Medulla oblongata (tissue), 1 donor: ENCODE measurements around the gene AGTRAP.
A peak's percentile ranks its signal among the peaks of the same experiment; 100 is the strongest.

Experiments
- DNase-seq: peaks from one replicate; pipeline ENCODE4 v3.0.0-alpha.2; 2015; ENCODE audit errors: extremely low spot score

Gene AGTRAP

DNA sequence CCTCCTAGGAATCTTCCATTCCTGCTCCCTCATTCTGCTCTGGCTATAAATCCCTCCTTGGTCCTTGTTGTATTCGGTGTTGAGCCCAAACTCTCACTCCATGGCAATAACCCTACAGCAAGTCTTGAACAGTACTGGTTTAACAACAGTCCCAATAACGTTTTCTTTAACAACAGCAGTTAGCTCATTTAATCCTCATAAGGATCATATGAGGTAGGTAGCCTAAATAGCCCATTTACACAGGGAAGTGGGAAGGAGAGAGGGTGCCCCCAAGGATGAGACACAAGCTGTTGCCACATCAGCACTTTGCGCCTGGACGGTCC lies 444 bp upstream of the AGTRAP start:
- no peak for DNase-seq

- peak; percentile 63 for DNase-seq
These were observed 1.1 kb downstream of the AGTRAP start for GRCh38 chr1:11736746-11737639.

- no peak for DNase-seq
These were observed 2.2 kb downstream of the AGTRAP start for GRCh38 chr1:11738096-11738495.

DNA sequence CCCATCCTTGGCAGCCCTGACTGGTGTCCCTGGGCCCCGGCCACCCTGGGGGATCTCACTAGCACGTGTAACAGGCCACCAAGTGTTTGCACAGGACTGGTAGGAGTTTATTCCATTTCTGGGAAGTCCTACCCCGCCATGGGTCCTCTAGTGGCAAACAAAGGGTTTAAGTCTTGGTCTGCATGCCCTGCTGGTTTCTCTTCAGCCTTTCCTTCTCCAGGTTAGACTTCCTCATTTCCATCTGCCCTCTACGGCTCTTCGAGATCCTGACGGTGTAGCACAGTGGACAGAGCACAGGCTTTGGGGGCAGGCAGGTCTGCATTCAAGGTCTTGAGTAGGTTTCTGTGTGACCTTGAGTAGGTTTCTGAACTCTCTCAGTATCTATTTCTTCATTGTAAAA lies 2.8 kb downstream of the AGTRAP start:
- DNase-seq = no peak

GRCh38 chr1:11740258-11741192 lies 4.6 kb downstream of the AGTRAP start:
- no peak for DNase-seq

DNA sequence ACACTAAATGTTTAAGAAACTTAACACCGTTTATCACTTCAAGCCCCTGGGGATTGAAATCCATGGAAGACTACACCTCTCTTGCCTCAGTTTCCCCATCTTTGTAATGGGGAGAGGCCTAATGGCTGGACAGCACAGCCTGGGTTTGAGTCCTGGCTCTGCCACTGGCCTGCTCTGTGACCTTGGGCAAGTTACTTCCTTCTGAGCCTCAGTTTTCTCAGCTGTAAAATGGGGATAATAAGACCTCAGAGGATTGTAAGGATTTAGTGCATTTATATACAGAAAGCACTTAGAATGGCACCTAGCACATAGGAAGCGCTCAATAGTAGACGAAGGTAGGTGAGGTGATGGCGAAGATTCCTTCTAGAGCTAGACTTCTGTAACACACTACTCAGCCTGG lies 5.5 kb downstream of the AGTRAP start:
- DNase-seq = no peak

DNA sequence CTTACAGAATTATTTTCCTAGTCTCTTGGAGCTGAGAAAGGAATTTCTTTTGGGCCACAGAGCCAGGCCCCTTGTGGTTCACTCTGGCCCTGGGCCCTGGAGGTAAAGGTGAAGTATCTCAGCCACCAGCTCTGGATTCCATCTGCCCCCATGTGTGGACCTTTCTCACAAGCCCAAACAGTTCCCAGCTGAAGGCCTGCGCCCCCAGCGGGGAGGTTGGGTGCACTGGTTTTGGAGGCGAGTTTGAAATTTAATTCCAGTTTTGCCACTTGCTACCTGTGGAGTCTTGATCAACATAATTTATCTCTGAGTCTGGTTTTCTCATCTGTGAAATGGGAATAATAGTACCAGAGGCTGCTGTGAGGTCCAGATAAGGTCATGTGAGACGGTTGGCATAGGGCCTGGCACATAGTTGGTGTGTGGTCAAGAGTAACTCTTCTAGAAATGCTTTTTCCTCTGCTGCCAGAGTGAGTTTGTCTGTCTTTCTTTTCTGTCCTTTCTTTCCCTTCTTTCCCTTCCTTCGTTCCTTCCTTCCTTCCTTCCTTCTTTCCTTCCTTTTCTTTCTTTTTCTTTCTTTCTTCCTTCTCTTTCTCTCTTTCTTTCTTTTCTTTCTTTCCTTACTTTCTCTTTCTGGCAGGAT lies 6.1 kb downstream of the AGTRAP start:
- no peak for DNase-seq

DNA sequence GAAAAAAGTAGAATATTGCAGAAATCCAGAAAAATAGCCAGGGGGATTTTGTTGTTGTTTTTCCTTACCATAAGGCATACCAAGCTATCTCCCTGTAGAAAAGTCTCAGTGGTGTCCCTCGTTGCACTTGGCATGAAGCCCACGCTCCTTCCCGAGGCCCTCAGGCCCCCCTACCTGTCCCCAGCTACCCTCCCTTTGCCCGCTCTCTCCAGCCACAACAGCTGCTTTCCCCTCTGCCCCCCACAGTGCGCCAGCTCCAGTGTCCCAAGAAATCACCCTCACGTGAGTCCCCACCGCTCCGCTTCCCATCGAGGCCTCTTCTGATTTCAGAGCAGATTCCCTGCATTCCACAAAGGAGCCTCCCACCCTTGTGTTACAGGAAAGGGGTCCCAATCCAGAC lies 8.4 kb downstream of the AGTRAP start:
- DNase-seq = no peak

DNA sequence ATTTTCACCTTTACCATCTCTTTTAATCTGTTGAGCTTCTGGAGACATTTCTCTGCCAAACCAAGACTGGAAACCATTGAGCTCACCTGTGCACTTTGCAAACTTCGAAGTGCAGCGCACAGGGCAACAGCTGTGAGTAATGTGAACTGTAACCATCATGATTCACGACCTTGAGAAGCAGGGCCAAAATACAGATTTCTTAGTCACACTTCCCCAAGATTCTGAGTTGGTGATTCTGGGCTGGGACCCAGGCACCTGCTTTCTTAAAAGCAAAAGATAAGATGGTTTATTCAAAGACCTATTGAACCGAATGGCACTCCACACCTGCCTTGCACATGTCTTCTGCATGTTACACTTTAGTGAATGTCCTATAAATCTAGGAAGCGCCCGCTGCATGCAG lies 10.2 kb downstream of the AGTRAP start:
- DNase-seq = no peak

- no peak for DNase-seq
These were observed 11.0 kb downstream of the AGTRAP start for GRCh38 chr1:11746795-11747487.

GRCh38 chr1:11748294-11749202 lies 12.6 kb downstream of the AGTRAP start:
- DNase-seq = no peak

- peak; percentile 60 for DNase-seq
These were observed 13.3 kb downstream of the AGTRAP start for GRCh38 chr1:11749203-11749689.

DNA sequence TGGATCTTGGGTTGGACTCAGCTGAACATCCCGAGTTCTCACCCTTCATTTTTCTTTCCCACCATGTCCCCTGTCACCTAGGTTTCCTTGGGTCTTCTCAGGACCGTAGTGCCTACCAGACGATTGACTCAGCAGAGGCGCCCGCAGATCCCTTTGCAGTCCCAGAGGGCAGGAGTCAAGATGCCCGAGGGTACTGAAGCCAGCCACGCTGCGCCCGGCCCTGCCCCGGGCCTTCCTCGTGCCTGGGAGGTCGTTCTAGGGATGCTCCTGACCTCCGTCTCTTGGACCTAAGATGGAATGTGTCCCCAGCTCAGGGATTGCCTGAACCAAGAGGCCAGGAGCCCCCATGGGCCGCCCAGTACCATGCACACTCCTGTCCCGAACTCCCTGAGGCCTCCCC lies 14.1 kb downstream of the AGTRAP start:
- DNase-seq = no peak

GRCh38 chr1:11751087-11751486 lies 15.2 kb downstream of the AGTRAP start:
- DNase-seq = no peak

- DNase-seq = no peak
These were observed 16.6 kb downstream of the AGTRAP start for GRCh38 chr1:11752359-11753088.

DNA sequence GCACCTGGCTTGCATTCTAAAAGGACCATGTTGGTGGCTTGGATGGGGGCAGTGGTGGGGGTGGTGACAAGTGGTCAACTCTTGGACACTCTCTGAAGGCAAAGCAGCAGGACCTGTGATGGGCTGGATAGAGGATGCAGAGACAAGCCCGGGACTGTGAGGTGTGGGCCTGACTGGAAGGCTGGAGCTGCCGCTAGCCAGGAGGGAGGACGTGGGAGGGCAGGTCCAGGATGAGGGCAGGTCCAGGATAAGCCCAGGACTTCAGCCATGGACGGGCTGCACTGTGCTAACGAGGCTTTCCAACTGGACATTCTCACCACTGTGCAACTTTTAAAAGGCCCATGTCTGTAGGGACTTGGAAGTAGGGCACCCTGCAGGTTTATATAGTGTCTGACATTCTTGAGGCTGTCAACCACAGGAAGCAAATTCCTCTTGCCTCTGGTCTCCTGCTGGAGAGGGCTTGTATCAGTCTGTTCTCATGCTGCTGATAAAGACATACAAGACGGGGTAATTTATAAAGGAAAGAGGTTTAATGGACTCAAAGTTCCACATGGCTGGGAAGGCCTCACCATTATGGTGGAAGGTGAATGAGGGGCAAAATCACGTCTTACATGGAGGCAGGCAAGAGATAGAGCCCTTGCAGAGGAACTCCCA lies 17.7 kb downstream of the AGTRAP start:
- DNase-seq = no peak

DNA sequence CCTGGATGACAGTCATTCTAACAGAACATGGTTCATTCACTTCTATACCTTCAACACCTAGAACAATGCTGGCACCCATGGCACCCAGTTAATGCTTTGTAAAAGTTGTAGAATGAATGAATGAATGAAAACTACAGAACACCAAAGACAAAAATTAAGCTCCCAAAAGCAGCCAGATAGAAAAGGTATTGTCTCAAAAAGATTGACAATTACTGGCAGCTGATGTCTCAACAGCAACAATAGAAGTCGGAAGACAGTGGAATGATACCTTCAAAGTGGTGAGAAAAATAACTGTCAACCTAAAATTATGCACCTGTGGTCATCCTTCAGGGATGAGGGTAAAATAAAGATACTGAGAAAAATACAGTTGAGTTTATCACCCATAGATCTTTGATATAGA lies 21.1 kb downstream of the AGTRAP start:
- DNase-seq = no peak

DNA sequence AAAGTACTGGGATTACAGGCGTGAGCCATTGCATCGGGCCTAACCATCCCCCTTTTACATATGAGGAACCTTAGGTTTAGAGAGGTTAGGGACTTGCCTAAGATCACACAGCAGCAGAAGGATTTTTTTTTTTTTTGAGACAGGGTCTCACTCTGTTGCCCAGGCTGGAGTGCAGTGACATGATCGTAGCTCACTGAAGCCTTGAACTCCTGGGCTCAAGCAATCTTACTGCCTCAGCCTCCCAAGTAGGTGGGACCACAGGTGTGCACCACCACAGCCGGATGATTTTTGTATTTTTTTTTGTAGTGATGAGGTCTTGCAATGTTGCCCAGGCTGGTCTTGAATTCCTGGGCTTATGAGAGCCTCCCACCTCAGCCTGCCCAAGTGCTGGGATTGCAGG lies 23.9 kb downstream of the AGTRAP start:
- no peak for DNase-seq

- no peak for DNase-seq
These were observed 25.3 kb downstream of the AGTRAP start for GRCh38 chr1:11761285-11761684.
